ENCODE results near the gene C9orf43. TPM values are rescaled to one million over a fixed set of nuclear protein-coding genes. Genes with fewer than 3 reads are reported as not detected.

C9orf43 gene
- total RNA-seq, 1 experiment from 2014 or later = 0.28 TPM

GRCh38 chr9:113479174-113479621 lies 68.7 kb downstream of the C9orf43 start:
- POLR2A ChIA-PET = interaction anchor here (1.2 kb wide), 1 partner anchor 16 kb away, joined by 3 read pairs; the partner anchor contains the start of gene RGS3
- no peak; the same call in none of the 2 replicates for ATAC-seq
- TF ChIP-seq GTF2I (CRISPR knock-in tag; conservative IDR thresholded peaks at IDR 0.05) (0 out of 2 replicates have a peak, but pooled peaks have one; percentile 17), ZSCAN18 (CRISPR knock-in tag; IDR thresholded peaks at IDR 0.05) (no peak)
- no peaks in the 10 kb centered on the region; the same call in none of the 2 replicates for H3K27me3 Mint-ChIP-seq (ENCODE audit: low read depth)
- CTCF ChIA-PET = interaction anchor here (0.7 to 1.3 kb wide), 2 partner anchors 16 to 99 kb away, joined by 3 to 4 read pairs; partner anchors contain the start of gene RGS3
- no peaks in the 10 kb centered on the region for H3K9me3 Mint-ChIP-seq
- no peak overlapping the region for H3K27ac Mint-ChIP-seq
- H3K4me3 Mint-ChIP-seq = no peak overlapping the region
- DNase-seq (ENCODE audit: low spot score) = no peak
- H3K4me1 Mint-ChIP-seq = peaks cover 14% of the 10 kb centered on the region
- no peaks in the 10 kb centered on the region for H3K36me3 Mint-ChIP-seq

Other genes with a start within 250 kb of the C9orf43 start
- 13.5 to 14.9 TPM (median 13.9 TPM) in 3 replicates for gene FKBP15, start 189.5 kb upstream of the C9orf43 start, total RNA-seq (2021)
- gene SLC31A1, start 189.2 kb upstream of the C9orf43 start, total RNA-seq (2021) = 41.6 to 43.9 TPM (median 43.6 TPM) in 3 replicates
- 36.9 to 39.8 TPM (median 37.0 TPM) in 3 replicates for gene CDC26, start 135.2 kb upstream of the C9orf43 start, total RNA-seq (2021)
- gene PRPF4, start 135.1 kb upstream of the C9orf43 start, total RNA-seq (2021) = 29.0 to 32.4 TPM (median 30.4 TPM) in 3 replicates
- 0.17 to 0.25 TPM (median 0.25 TPM) in 3 replicates for gene RNF183, start 107.4 kb upstream of the C9orf43 start, total RNA-seq (2021)
- 0.37 to 0.71 TPM (median 0.46 TPM) in 3 replicates for gene WDR31, start 70.5 kb upstream of the C9orf43 start, total RNA-seq (2021)
- gene BSPRY, start 61.2 kb upstream of the C9orf43 start, total RNA-seq (2021) = 6.4 to 8.0 TPM (median 7.2 TPM) in 3 replicates
- 15.7 to 17.2 TPM (median 16.6 TPM) in 3 replicates for gene HDHD3, start 33.8 kb upstream of the C9orf43 start, total RNA-seq (2021)
- gene ALAD, start 9.5 kb upstream of the C9orf43 start, total RNA-seq (2021) = 14.7 to 15.9 TPM (median 15.5 TPM) in 3 replicates
- 39.7 to 43.6 TPM (median 42.4 TPM) in 3 replicates for gene POLE3, start 72 bp upstream of the C9orf43 start, total RNA-seq (2021)
- 15.0 to 17.2 TPM (median 16.6 TPM) in 3 replicates for gene RGS3, start 53.0 kb downstream of the C9orf43 start, total RNA-seq (2021)